ENCODE measurements around the gene ZNF646. TPM values are rescaled to one million over a fixed set of nuclear protein-coding genes. Genes with fewer than 3 reads are reported as not detected.

The ZNF646 gene
- total RNA-seq, 1 donor from 2014 or later, result 15.2 TPM

DNA sequence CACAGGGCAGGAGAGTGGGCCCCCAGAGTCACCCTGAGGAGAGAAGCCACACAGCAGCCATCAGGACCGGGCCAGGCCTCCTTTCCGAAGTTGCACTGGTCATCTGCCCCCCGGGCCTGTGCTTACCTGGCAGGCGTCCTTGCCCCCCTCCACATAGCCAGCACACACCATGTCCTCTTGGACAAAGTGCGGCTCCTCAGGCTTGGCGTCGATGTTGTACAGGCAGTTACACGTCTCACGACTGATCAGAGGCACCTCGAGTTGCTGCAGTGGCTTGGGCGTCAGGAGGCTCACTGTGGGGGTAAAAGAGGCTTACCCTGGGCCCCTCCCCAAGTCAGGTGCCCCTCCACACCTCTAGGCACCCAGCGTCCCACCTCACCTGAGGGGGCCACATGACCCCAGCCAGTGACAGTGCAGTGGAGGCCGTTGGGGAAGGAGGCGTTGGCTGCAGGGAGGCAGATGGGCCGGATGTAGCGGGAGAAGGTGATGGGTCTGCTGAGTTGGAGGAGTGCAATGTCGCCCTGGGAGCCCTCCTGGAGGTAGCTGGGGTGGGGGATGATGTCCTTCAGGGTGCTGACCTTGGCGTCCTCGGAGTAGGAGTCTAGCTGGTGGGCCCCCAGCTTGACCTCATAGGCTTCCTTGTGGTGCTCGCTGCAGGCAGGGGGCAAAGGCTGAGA lies 58.2 kb downstream of the ZNF646 start:
- H3K27me3 Mint-ChIP-seq (ENCODE audit: low read depth), result no peaks in the 10 kb centered on the region
- H3K9me3 Mint-ChIP-seq (ENCODE audit: low read depth), result no peaks in the 10 kb centered on the region
- H3K27ac Mint-ChIP-seq (ENCODE audit: unreplicated experiment), result no peak overlapping the region
- H3K36me3 Mint-ChIP-seq (ENCODE audit: low read depth), result peaks cover 6% of the 10 kb centered on the region
- H3K4me1 Mint-ChIP-seq (ENCODE audit: low read depth), result peaks cover 5% of the 10 kb centered on the region
- no peak for DNase-seq (ENCODE audit: low spot score)
- TF ChIP-seq, protein P1, sequence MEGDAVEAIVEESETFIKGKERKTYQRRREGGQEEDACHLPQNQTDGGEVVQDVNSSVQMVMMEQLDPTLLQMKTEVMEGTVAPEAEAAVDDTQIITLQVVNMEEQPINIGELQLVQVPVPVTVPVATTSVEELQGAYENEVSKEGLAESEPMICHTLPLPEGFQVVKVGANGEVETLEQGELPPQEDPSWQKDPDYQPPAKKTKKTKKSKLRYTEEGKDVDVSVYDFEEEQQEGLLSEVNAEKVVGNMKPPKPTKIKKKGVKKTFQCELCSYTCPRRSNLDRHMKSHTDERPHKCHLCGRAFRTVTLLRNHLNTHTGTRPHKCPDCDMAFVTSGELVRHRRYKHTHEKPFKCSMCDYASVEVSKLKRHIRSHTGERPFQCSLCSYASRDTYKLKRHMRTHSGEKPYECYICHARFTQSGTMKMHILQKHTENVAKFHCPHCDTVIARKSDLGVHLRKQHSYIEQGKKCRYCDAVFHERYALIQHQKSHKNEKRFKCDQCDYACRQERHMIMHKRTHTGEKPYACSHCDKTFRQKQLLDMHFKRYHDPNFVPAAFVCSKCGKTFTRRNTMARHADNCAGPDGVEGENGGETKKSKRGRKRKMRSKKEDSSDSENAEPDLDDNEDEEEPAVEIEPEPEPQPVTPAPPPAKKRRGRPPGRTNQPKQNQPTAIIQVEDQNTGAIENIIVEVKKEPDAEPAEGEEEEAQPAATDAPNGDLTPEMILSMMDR (IDR thresholded peaks at IDR 0.05), result no peak
- H3K4me3 Mint-ChIP-seq (ENCODE audit: unreplicated experiment), result no peak overlapping the region

DNA sequence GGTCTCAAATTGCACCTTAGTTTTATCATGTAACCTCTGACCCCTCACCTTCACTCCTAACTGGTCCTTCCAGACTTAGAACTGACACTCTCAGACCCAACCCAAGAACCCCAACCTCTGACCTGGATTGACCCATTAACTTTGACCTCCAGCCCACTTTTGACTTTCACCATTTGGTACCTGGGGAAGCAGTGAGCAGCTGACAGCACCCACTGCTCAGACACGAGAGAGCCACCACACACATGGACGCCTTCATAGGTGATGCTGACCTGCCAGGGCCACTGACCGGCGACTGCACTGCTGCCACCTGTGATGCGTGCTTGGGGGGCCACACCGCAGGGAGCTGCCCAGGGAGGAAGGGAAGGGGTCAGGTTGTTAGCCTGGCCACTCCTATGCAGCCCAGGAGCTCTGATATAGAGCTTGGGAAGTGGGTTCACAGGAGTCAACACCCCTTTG lies 58.9 kb downstream of the ZNF646 start:
- Mint-ChIP-seq H3K27ac (ENCODE audit: unreplicated experiment) (no peak overlapping the region), H3K36me3 (ENCODE audit: low read depth) (peaks cover 2% of the 10 kb centered on the region), H3K27me3 (ENCODE audit: low read depth) (no peaks in the 10 kb centered on the region), H3K4me3 (ENCODE audit: unreplicated experiment) (no peak overlapping the region), H3K9me3 (ENCODE audit: low read depth) (no peaks in the 10 kb centered on the region), H3K4me1 (ENCODE audit: low read depth) (peaks cover 5% of the 10 kb centered on the region)
- TF ChIP-seq, protein P1 (IDR thresholded peaks at IDR 0.05), result no peak
- no peak for DNase-seq (ENCODE audit: low spot score)

Other genes starting within 250 kb of the ZNF646 start
- gene BCL7C, start 180.3 kb upstream of the ZNF646 start, total RNA-seq, result 34.6 to 37.5 TPM (median 37.3 TPM) in 3 replicates
- gene CTF1, start 177.8 kb upstream of the ZNF646 start, total RNA-seq, result 3.7 to 5.7 TPM (median 4.2 TPM) in 3 replicates
- 19.4 to 21.5 TPM (median 20.5 TPM) in 3 replicates for gene FBXL19, start 150.8 kb upstream of the ZNF646 start, total RNA-seq
- 10.3 to 16.0 TPM (median 15.6 TPM) in 3 replicates for gene ORAI3, start 125.4 kb upstream of the ZNF646 start, total RNA-seq
- 15.0 to 18.0 TPM (median 15.8 TPM) in 3 replicates for gene SETD1A, start 116.7 kb upstream of the ZNF646 start, total RNA-seq
- gene HSD3B7, start 89.2 kb upstream of the ZNF646 start, total RNA-seq, result 10.8 to 12.4 TPM (median 12.3 TPM) in 3 replicates
- gene STX1B, start 63.8 kb upstream of the ZNF646 start, total RNA-seq, result 1.4 to 4.0 TPM (median 1.7 TPM) in 3 replicates
- 43.4 to 54.1 TPM (median 48.0 TPM) in 3 replicates for gene STX4, start 40.9 kb upstream of the ZNF646 start, total RNA-seq
- 14.1 to 18.9 TPM (median 15.2 TPM) in 3 replicates for gene ZNF668, start 182 bp upstream of the ZNF646 start, total RNA-seq
- gene PRSS53, start 14.5 kb downstream of the ZNF646 start, total RNA-seq, result 3.3 to 7.0 TPM (median 5.9 TPM) in 3 replicates
- gene VKORC1, start 20.4 kb downstream of the ZNF646 start, total RNA-seq, result 167 to 199 TPM (median 193 TPM) in 3 replicates
- gene BCKDK, start 34.0 kb downstream of the ZNF646 start, total RNA-seq, result 36.3 to 44.5 TPM (median 41.9 TPM) in 3 replicates
- gene KAT8, start 43.2 kb downstream of the ZNF646 start, total RNA-seq, result 28.3 to 43.2 TPM (median 34.7 TPM) in 3 replicates
- gene PRSS8, start 61.3 kb downstream of the ZNF646 start, total RNA-seq, result not detected in 3 replicates
- gene PRSS36, start 75.6 kb downstream of the ZNF646 start, total RNA-seq, result 0.35 to 0.39 TPM in 2 of 3 replicates, not detected in the other
- gene FUS, start 105.7 kb downstream of the ZNF646 start, total RNA-seq, result 226 to 414 TPM (median 231 TPM) in 3 replicates
- gene PYCARD, start 128.3 kb downstream of the ZNF646 start, total RNA-seq, result 2.7 to 2.9 TPM (median 2.8 TPM) in 3 replicates
- not detected in 3 replicates for gene TRIM72, start 139.7 kb downstream of the ZNF646 start, total RNA-seq
- not detected in 3 replicates for gene PYDC1, start 142.7 kb downstream of the ZNF646 start, total RNA-seq
- gene ITGAM, start 185.6 kb downstream of the ZNF646 start, total RNA-seq, result not detected in 3 replicates